ENCODE data around the gene EID3. TPM values are rescaled to one million over a fixed set of nuclear protein-coding genes. Genes with fewer than 3 reads are reported as not detected.

The EID3 gene
- total and polyA plus RNA-seq, 2 experiments from 2014 or later, result 3.3 to 3.4 TPM

- Histone ChIP-seq H3K36me3 (ENCODE audit: insufficient read depth) (no peaks in the 10 kb centered on the region), H3K4me2 (peak overlapping the region; percentile 76), H3K79me2 (replicated peaks; ENCODE audit: insufficient read depth) (peaks cover 42% of the 10 kb centered on the region), H3K9me2 (ENCODE audit: insufficient read depth) (no peaks in the 10 kb centered on the region), H3K27me3 (ENCODE audit: insufficient read depth) (no peaks in the 10 kb centered on the region), H3K4me3 (peak overlapping the region; percentile 64), H2AFZ (no peak overlapping the region), H3F3A (replicated peaks; ENCODE audit: low read depth) (0 out of 2 replicates have a peak, but pooled peaks cover 3% of the 10 kb centered on the region), H3K27ac (ENCODE audit: low read depth) (peak overlapping the region; percentile 82), H4K20me1 (replicated peaks; ENCODE audit: insufficient read depth) (peaks cover 10% of the 10 kb centered on the region), H3K4me1 (ENCODE audit: insufficient read depth) (peaks cover 18% of the 10 kb centered on the region)
- H3K4me1 Mint-ChIP-seq, result peaks cover 20% of the 10 kb centered on the region
- peaks cover 14% of the 10 kb centered on the region for H3K36me3 Mint-ChIP-seq (ENCODE audit: low read depth)
- TF ChIP-seq, protein P1, sequence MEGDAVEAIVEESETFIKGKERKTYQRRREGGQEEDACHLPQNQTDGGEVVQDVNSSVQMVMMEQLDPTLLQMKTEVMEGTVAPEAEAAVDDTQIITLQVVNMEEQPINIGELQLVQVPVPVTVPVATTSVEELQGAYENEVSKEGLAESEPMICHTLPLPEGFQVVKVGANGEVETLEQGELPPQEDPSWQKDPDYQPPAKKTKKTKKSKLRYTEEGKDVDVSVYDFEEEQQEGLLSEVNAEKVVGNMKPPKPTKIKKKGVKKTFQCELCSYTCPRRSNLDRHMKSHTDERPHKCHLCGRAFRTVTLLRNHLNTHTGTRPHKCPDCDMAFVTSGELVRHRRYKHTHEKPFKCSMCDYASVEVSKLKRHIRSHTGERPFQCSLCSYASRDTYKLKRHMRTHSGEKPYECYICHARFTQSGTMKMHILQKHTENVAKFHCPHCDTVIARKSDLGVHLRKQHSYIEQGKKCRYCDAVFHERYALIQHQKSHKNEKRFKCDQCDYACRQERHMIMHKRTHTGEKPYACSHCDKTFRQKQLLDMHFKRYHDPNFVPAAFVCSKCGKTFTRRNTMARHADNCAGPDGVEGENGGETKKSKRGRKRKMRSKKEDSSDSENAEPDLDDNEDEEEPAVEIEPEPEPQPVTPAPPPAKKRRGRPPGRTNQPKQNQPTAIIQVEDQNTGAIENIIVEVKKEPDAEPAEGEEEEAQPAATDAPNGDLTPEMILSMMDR (conservative IDR thresholded peaks at IDR 0.05; ENCODE audit: low read depth in 2 of 2), result no peak
- peak; percentile 69 for TF ChIP-seq CREB1 (CRISPR knock-in tag; IDR thresholded peaks at IDR 0.05; ENCODE audit: low read depth)
- peak; percentile 95 for TF ChIP-seq POLR2AphosphoS5 (IDR thresholded peaks at IDR 0.05; ENCODE audit: low read depth)
- DNase-seq (ENCODE audit: low spot score), result peak; percentile 98
- H3K27ac Mint-ChIP-seq, result peak overlapping the region; percentile 100
- peaks cover 16% of the 10 kb centered on the region for H3K27me3 Mint-ChIP-seq (ENCODE audit: insufficient read depth, low read depth, poor library complexity)
- H3K4me3 Mint-ChIP-seq, result peak overlapping the region; percentile 99
- peak; percentile 89 for ATAC-seq
- no peaks in the 10 kb centered on the region; the same call in 2 of the 3 replicates for H3K9me3 Mint-ChIP-seq
Observed at GRCh38 chr12:104286516-104287482, 16.7 kb upstream of the EID3 start.

DNA sequence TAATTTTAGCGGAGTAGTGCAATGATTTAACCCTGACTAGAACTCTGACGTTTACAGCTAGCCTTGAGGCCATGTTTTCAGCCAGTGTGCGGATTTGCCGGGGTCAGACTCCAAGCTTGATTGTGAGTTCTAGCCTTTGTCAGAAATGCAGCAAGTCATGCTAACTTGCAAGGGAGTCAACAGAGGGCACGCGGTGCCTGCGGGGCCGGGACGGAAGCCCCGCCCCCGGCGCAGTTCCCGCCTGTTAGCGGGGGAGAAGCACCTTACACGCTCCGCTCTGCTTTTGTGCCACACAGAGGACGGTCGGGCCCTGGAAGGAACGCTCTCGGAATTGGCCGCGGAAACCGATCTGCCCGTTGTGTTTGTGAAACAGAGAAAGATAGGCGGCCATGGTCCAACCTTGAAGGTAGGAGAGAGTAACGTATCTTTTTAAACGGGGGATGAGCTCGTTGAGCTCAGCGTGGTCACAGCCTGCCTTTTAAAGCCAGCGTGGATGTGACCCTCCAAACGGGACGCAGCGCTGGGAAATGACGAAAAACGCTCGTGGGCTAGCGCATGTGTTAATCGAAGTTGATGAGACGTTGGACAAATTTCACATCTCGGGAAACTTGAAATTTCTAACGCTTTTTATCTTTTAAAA is 14.8 kb upstream of the EID3 start:
- H3K27me3 Mint-ChIP-seq (ENCODE audit: insufficient read depth, low read depth, poor library complexity), result peaks cover 16% of the 10 kb centered on the region
- H2AFZ ChIP-seq, result no peak overlapping the region
- peak overlapping the region; percentile 100 for H3K27ac Mint-ChIP-seq

GRCh38 chr12:104290320-104290719 is 13.2 kb upstream of the EID3 start:
- H3K79me2 ChIP-seq (replicated peaks; ENCODE audit: insufficient read depth), result peaks cover 75% of the 10 kb centered on the region
- peaks cover 6% of the 10 kb centered on the region for H3K36me3 ChIP-seq (ENCODE audit: insufficient read depth)
- peaks cover 43% of the 10 kb centered on the region for H3K4me1 Mint-ChIP-seq
- H3K4me3 ChIP-seq, result no peak overlapping the region
- H3K27me3 Mint-ChIP-seq (ENCODE audit: insufficient read depth, low read depth, poor library complexity), result peaks cover 16% of the 10 kb centered on the region
- no peak overlapping the region for H3K27ac ChIP-seq (ENCODE audit: low read depth)
- peaks cover 49% of the 10 kb centered on the region for H3K36me3 Mint-ChIP-seq (ENCODE audit: low read depth)
- H3K4me2 ChIP-seq, result 0 out of 2 replicates have a peak overlapping the region, but pooled peaks have one; percentile 76
- H3K9me2 ChIP-seq (ENCODE audit: insufficient read depth), result no peaks in the 10 kb centered on the region
- no peak overlapping the region for H3K4me3 Mint-ChIP-seq
- peaks cover 35% of the 10 kb centered on the region for H4K20me1 ChIP-seq (replicated peaks; ENCODE audit: insufficient read depth)
- no peak for ATAC-seq
- H3K27me3 ChIP-seq (ENCODE audit: insufficient read depth), result no peaks in the 10 kb centered on the region
- no peaks in the 10 kb centered on the region; the same call in 2 of the 3 replicates for H3K9me3 Mint-ChIP-seq
- H3K27ac Mint-ChIP-seq, result no peak overlapping the region
- H2AFZ ChIP-seq, result no peak overlapping the region
- no peak for DNase-seq (ENCODE audit: low spot score)
- peaks cover 31% of the 10 kb centered on the region for H3K4me1 ChIP-seq (ENCODE audit: insufficient read depth)
- H3F3A ChIP-seq (replicated peaks; ENCODE audit: low read depth), result 0 out of 2 replicates have a peak, but pooled peaks cover 4% of the 10 kb centered on the region
- no peak for TF ChIP-seq ZNF114 (CRISPR knock-in tag; IDR thresholded peaks at IDR 0.05)
- TF ChIP-seq, protein P1 (conservative IDR thresholded peaks at IDR 0.05; ENCODE audit: low read depth in 2 of 2), result no peak
- TF ChIP-seq, protein P2, sequence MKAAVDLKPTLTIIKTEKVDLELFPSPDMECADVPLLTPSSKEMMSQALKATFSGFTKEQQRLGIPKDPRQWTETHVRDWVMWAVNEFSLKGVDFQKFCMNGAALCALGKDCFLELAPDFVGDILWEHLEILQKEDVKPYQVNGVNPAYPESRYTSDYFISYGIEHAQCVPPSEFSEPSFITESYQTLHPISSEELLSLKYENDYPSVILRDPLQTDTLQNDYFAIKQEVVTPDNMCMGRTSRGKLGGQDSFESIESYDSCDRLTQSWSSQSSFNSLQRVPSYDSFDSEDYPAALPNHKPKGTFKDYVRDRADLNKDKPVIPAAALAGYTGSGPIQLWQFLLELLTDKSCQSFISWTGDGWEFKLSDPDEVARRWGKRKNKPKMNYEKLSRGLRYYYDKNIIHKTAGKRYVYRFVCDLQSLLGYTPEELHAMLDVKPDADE (IDR thresholded peaks at IDR 0.05), result no peak
- no peak for TF ChIP-seq CREB1 (CRISPR knock-in tag; IDR thresholded peaks at IDR 0.05; ENCODE audit: low read depth)

More for the DNA sequence above, 14.8 kb upstream of the EID3 start:
- no peaks in the 10 kb centered on the region for H3K9me2 ChIP-seq (ENCODE audit: insufficient read depth)
- peak overlapping the region; percentile 55 for H3K27ac ChIP-seq (ENCODE audit: low read depth)
- H3F3A ChIP-seq (replicated peaks; ENCODE audit: low read depth), result 0 out of 2 replicates have a peak, but pooled peaks cover 4% of the 10 kb centered on the region
- ATAC-seq (peak; percentile 80), DNase-seq (ENCODE audit: low spot score) (peak; percentile 94)
- H3K27me3 ChIP-seq (ENCODE audit: insufficient read depth), result no peaks in the 10 kb centered on the region
- peaks cover 34% of the 10 kb centered on the region for H3K36me3 Mint-ChIP-seq (ENCODE audit: low read depth)
- peaks cover 39% of the 10 kb centered on the region for H3K4me1 Mint-ChIP-seq
- peak overlapping the region; percentile 64 for H3K4me3 ChIP-seq
- no peaks in the 10 kb centered on the region; the same call in 2 of the 3 replicates for H3K9me3 Mint-ChIP-seq
- H3K4me3 Mint-ChIP-seq, result peak overlapping the region; percentile 99
- H3K36me3 ChIP-seq (ENCODE audit: insufficient read depth), result no peaks in the 10 kb centered on the region; the same call in 1 of the 2 replicates
- peaks cover 31% of the 10 kb centered on the region for H3K4me1 ChIP-seq (ENCODE audit: insufficient read depth)
- peak overlapping the region; percentile 76 for H3K4me2 ChIP-seq
- peaks cover 62% of the 10 kb centered on the region for H3K79me2 ChIP-seq (replicated peaks; ENCODE audit: insufficient read depth)
- TF ChIP-seq CREB1 (CRISPR knock-in tag; IDR thresholded peaks at IDR 0.05; ENCODE audit: low read depth) (peak; percentile 12; the same call in 1 of the 2 replicates), NANOG (IDR thresholded peaks at IDR 0.05; ENCODE audit: borderline replicate concordance) (no peak), POLR2AphosphoS5 (IDR thresholded peaks at IDR 0.05; ENCODE audit: low read depth) (peak; percentile 69)
- peaks cover 26% of the 10 kb centered on the region for H4K20me1 ChIP-seq (replicated peaks; ENCODE audit: insufficient read depth)

All from GM23338 (cell line).